IMR-90 (cell line): ENCODE data around the gene GMFB. TPM values are rescaled to one million over a fixed set of nuclear protein-coding genes. Genes with fewer than 3 reads are reported as not detected.
"Not testable (repeated sequence)": the region's sequence is repeated elsewhere in the genome, so short reads cannot be mapped to it uniquely, and the experiment has no call there.

Source experiments
- ATAC-seq: fragments of 200-7000 bp; cut with Tn5 transposase; 2 replicates; pipeline ENCODE4 v1.9.1; 2020; ENCODE audit warnings: low read depth, mild to moderate bottlenecking, moderate library complexity
- BruUV-seq: library from RNA; stranded (reverse); fragments of 400-500 nt; replicated peaks from 2 replicates; lab custom pipeline; 2021; lab: Mats Ljungman, UMichigan
- CTCF ChIA-PET: fragments of 300-600 bp; formaldehyde crosslinking; extraction: SDS; loops from one replicate; lab custom pipeline; 2021; ENCODE audit warnings: antibody characterized with exemption; lab: Yijun Ruan, JAX
- POLR2A ChIA-PET: fragments of 300-600 bp; sonication (Branson Sonifier 250); formaldehyde crosslinking; loops from one replicate; lab custom pipeline; 2022; ENCODE audit warnings: antibody characterized with exemption; ENCODE audit not compliant: unreplicated experiment; lab: Charles Lee
- DNase-seq: peaks from one replicate; pipeline ENCODE4 v3.0.0; 2013
- H2AFZ ChIP-seq: replicated peaks from 2 replicates; pipeline ENCODE3; 2013; ENCODE audit warnings: low read length, mild to moderate bottlenecking; ENCODE audit not compliant: poor library complexity
- H2AK5ac ChIP-seq: 2 replicates; pipeline ENCODE4 v1.6.1; 2013; ENCODE audit warnings: low read depth, low read length, inconsistent platforms
- H2AK9ac ChIP-seq: replicated peaks from 2 replicates; pipeline ENCODE3; 2013; ENCODE audit warnings: mild to moderate bottlenecking, low read depth, low read length, moderate library complexity; ENCODE audit not compliant: poor library complexity
- H2BK120ac ChIP-seq: 2 replicates; pipeline ENCODE4 v1.6.1; 2013; ENCODE audit warnings: low read depth, low read length, inconsistent platforms
- H2BK15ac ChIP-seq: 3 replicates; pipeline ENCODE4 v1.6.1; 2013; ENCODE audit warnings: low read depth, low read length, inconsistent platforms
- H2BK20ac ChIP-seq: 2 replicates; pipeline ENCODE4 v1.6.1; 2013; ENCODE audit warnings: low read depth, mild to moderate bottlenecking, inconsistent platforms, low read length, moderate library complexity
- H2BK5ac ChIP-seq: 2 replicates; pipeline ENCODE4 v1.6.1; 2013; ENCODE audit warnings: mild to moderate bottlenecking, low read depth, low read length, inconsistent platforms; ENCODE audit not compliant: poor library complexity, severe bottlenecking
- H3K14ac ChIP-seq: replicated peaks from 2 replicates; pipeline ENCODE4 v1.6.1; 2013; ENCODE audit warnings: low read depth, low read length, inconsistent platforms
- H3K18ac ChIP-seq: 2 replicates; pipeline ENCODE4 v1.6.1; 2013; ENCODE audit warnings: low read depth, low read length, control low read depth
- H3K23ac ChIP-seq: 2 replicates; pipeline ENCODE4 v1.6.1; 2013; ENCODE audit warnings: low read depth, low read length, inconsistent platforms
- H3K27ac ChIP-seq: 2 replicates; pipeline ENCODE4 v1.5.1; 2013; ENCODE audit warnings: mild to moderate bottlenecking, control low read depth, low read length; ENCODE audit not compliant: insufficient read depth
- H3K27me3 ChIP-seq: 2 replicates; pipeline ENCODE4 v1.6.1; 2013; ENCODE audit warnings: low read length; ENCODE audit not compliant: control insufficient read depth, insufficient read depth
- H3K36me3 ChIP-seq: 2 replicates; pipeline ENCODE4 v1.6.1; 2013; ENCODE audit warnings: low read length, mixed read lengths; ENCODE audit not compliant: control insufficient read depth, insufficient read depth
- H3K4ac ChIP-seq: 2 replicates; pipeline ENCODE4 v1.6.1; 2013; ENCODE audit warnings: low read depth, low read length, inconsistent platforms
- H3K4me1 ChIP-seq: 2 replicates; pipeline ENCODE4 v1.6.1; 2013; ENCODE audit warnings: low read length, mixed read lengths; ENCODE audit not compliant: control insufficient read depth, insufficient read depth
- H3K4me2 ChIP-seq: 2 replicates; pipeline ENCODE4 v1.6.1; 2013; ENCODE audit warnings: low read depth, mild to moderate bottlenecking, control low read depth, low read length, moderate library complexity
- H3K4me3 ChIP-seq: 2 replicates; pipeline ENCODE4 v1.5.1; 2013; ENCODE audit warnings: low read depth, mild to moderate bottlenecking, control low read depth, low read length, moderate library complexity; ENCODE audit not compliant: insufficient read depth
- H3K56ac ChIP-seq: 2 replicates; pipeline ENCODE4 v1.6.1; 2013; ENCODE audit warnings: low read length, inconsistent platforms; ENCODE audit not compliant: insufficient read depth; ENCODE audit errors: extremely low read depth
- H3K79me1 ChIP-seq, 2 experiments: 2 replicates each; pipeline ENCODE4 v1.6.1; 2013; ENCODE audit warnings: low read length in 2 of 2, inconsistent platforms in 1 of 2, low read depth in 1 of 2
- H3K9ac ChIP-seq: 2 replicates; pipeline ENCODE4 v1.6.1; 2013; ENCODE audit warnings: low read depth, low read length, control low read depth
- H3K9me1 ChIP-seq: 2 replicates; pipeline ENCODE4 v1.6.1; 2013; ENCODE audit warnings: low read length, inconsistent platforms; ENCODE audit not compliant: insufficient read depth
- H3K9me3 ChIP-seq: 2 replicates; pipeline ENCODE4 v1.6.1; 2013; ENCODE audit warnings: low read length; ENCODE audit not compliant: control insufficient read depth, insufficient read depth
- H4K20me1 ChIP-seq: 2 replicates; pipeline ENCODE4 v1.6.1; 2013; ENCODE audit warnings: low read length, inconsistent platforms; ENCODE audit not compliant: insufficient read depth
- H4K5ac ChIP-seq: 2 replicates; pipeline ENCODE4 v1.6.1; 2013; ENCODE audit warnings: mild to moderate bottlenecking, low read depth, low read length, control low read depth
- H4K8ac ChIP-seq, 2 experiments: 2 replicates each; pipeline ENCODE4 v1.6.1; 2013; ENCODE audit warnings: low read depth in 2 of 2, low read length in 2 of 2, control low read depth in 1 of 2, inconsistent platforms in 1 of 2
- H4K91ac ChIP-seq: 2 replicates; pipeline ENCODE4 v1.6.1; 2013; ENCODE audit warnings: low read depth, low read length, inconsistent platforms; ENCODE audit not compliant: insufficient read depth
- BHLHE40 ChIP-seq: fragments of 150-350 bp; IDR thresholded peaks from 2 replicates; pipeline ENCODE4 v1.6.1; 2016; ENCODE audit warnings: mild to moderate bottlenecking, low read depth, low read length
- MAFK ChIP-seq: IDR thresholded peaks from 2 replicates; pipeline ENCODE4 v1.6.1; 2012; ENCODE audit warnings: low read depth, low read length, improper control_type of control experiment
- MAZ ChIP-seq: IDR thresholded peaks from 2 replicates; pipeline ENCODE4 v1.6.1; 2012; ENCODE audit warnings: low read depth, mild to moderate bottlenecking, low read length, improper control_type of control experiment, moderate library complexity, borderline replicate concordance
- RCOR1 ChIP-seq: IDR thresholded peaks from 2 replicates; pipeline ENCODE4 v1.6.1; 2012; ENCODE audit warnings: mild to moderate bottlenecking, low read length, improper control_type of control experiment; ENCODE audit not compliant: insufficient replicate concordance
- SMC3 ChIP-seq: fragments of 150-350 bp; IDR thresholded peaks from 2 replicates; pipeline ENCODE4 v1.6.1; 2016; ENCODE audit warnings: low read depth, mild to moderate bottlenecking, antibody characterized with exemption, low read length, moderate library complexity
- WGBS, 2 experiments: methylation state at CpG; one replicate each; pipeline versions ENCODE4 v1.1.5 to v1.1.7; 2013; ENCODE audit warnings: missing lambda C conversion rate in 2 of 2; ENCODE audit not compliant: insufficient read length in 1 of 2; ENCODE audit errors: extremely low coverage in 2 of 2; 5-methylcytosine and 5-hydroxymethylcytosine counted together
- dilution Hi-C: fragments of 300-500 bp; cut with HindIII; formaldehyde crosslinking; loops from one replicate; pipeline ENCODE4 v1.14.3; 2018; ENCODE audit warnings: low sequenced_read_pairs; ENCODE audit not compliant: unreplicated experiment
- in situ Hi-C: fragments of 300-500 bp; cut with MboI; formaldehyde crosslinking; loops from 3 replicates; pipeline ENCODE4 v1.14.3; 2019; ENCODE audit warnings: low sequenced_read_pairs, inconsistent platforms, mixed read lengths
- intact Hi-C: fragments of 100-400 bp; cut with micrococcal nuclease; formaldehyde crosslinking; loops from 2 replicates; pipeline ENCODE4 v1.10.0; 2022
- polyA plus RNA-seq, 3 experiments: library from polyadenylated mRNA; depleted of rRNA; stranded (reverse); fragments of >200 nt; gene quantifications; 2 replicates each; pipeline ENCODE4 v1.2.3, GENCODE V29; 2012; ENCODE audit warnings: low replicate concordance in 1 of 3
- total RNA-seq: library from RNA; depleted of rRNA; stranded (reverse); fragments of >200 nt; gene quantifications from 2 replicates; pipeline ENCODE4 v1.2.3, GENCODE V29; 2012

Gene GMFB
- total and polyA plus RNA-seq, 2 of the 4 experiments (the other 2 are of a cell fraction): 22.4 to 59.1 TPM

- Histone ChIP-seq H3K27ac (no peak overlapping the region), H2BK15ac (no peak overlapping the region), H3K9ac (no peak overlapping the region), H3K36me3 (peaks cover 1% of the 10 kb centered on the region; the same call in 1 of the 2 replicates), H3K4me2 (no peak overlapping the region), H3K4me1 (peaks cover 13% of the 10 kb centered on the region), H3K4me3 (no peak overlapping the region), H2BK5ac (no peak overlapping the region), H3K23ac (peak overlapping the region; percentile 68; the same call in 1 of the 2 replicates), H2AK5ac (no peak overlapping the region), H3K4ac (no peak overlapping the region), H2BK120ac (no peak overlapping the region), H4K91ac (no peak overlapping the region), H2AFZ (no peak overlapping the region), H4K20me1 (peaks cover 29% of the 10 kb centered on the region), H2AK9ac (no peak overlapping the region), H3K18ac (no peak overlapping the region), H4K5ac (no peak overlapping the region), H3K56ac (no peak overlapping the region), H3K9me3 (no peaks in the 10 kb centered on the region), H3K9me1 (peaks cover 10% of the 10 kb centered on the region), H2BK20ac (no peak overlapping the region), H3K79me1 (peaks cover 6 to 37% of the 10 kb centered on the region in 2 experiments), H3K27me3 (no peaks in the 10 kb centered on the region), H4K8ac (no peak overlapping the region), H3K14ac (no peak overlapping the region)
- intact Hi-C loops: no loop called here
- WGBS, 2 experiments: no CpG with 5 or more reads among the region's 4 CpGs
- POLR2A ChIA-PET: no interaction called here
- in situ Hi-C loops: no loop called here
- CTCF ChIA-PET: interaction anchor here (0.6 kb wide), 2 partner anchors 205 to 347 kb away, joined by 3 read pairs; no protein-coding TSS in a partner anchor
- ATAC-seq (no peak), DNase-seq (no peak)
- BruUV-seq: no TSS peak
- TF ChIP-seq RCOR1 (no peak), SMC3 (no peak), BHLHE40 (no peak), MAZ (no peak), MAFK (no peak)
- dilution Hi-C loops: no loop called here
Observed at GRCh38 chr14:54438703-54439102, 50.1 kb downstream of the GMFB start.

GRCh38 chr14:54437954-54438353 is 50.8 kb downstream of the GMFB start:
- H4K91ac ChIP-seq: not testable (repeated sequence)

More at GRCh38 chr14:54437954-54438353, 50.8 kb downstream of the GMFB start:
- H3K23ac ChIP-seq, H2BK20ac ChIP-seq, ATAC-seq, H2AFZ ChIP-seq, H3K4me3 ChIP-seq, H3K14ac ChIP-seq, dilution Hi-C loops, H3K4me2 ChIP-seq, H2BK5ac ChIP-seq, H2AK9ac ChIP-seq, H3K18ac ChIP-seq, H3K36me3 ChIP-seq, intact Hi-C loops, H2BK15ac ChIP-seq, H2BK120ac ChIP-seq, H3K27ac ChIP-seq, H4K5ac ChIP-seq, in situ Hi-C loops, H3K4ac ChIP-seq, H3K27me3 ChIP-seq, DNase-seq, H3K9me3 ChIP-seq, POLR2A ChIA-PET, H3K56ac ChIP-seq, H4K8ac ChIP-seq, H3K9ac ChIP-seq, H2AK5ac ChIP-seq, BruUV-seq: not testable (repeated sequence)
- CTCF ChIA-PET: interaction anchor here (0.6 to 0.7 kb wide), 2 partner anchors 43 to 205 kb away, joined by 3 read pairs; no protein-coding TSS in a partner anchor
- WGBS, 2 experiments: no CpG with 5 or more reads among the region's 4 CpGs
- Histone ChIP-seq H3K4me1 (peaks cover 13% of the 10 kb centered on the region), H4K20me1 (peaks cover 31% of the 10 kb centered on the region), H3K9me1 (peaks cover 10% of the 10 kb centered on the region), H3K79me1 (peaks cover 6 to 39% of the 10 kb centered on the region in 2 experiments)
